GM19099 (cell line): Measurements from ENCODE around the gene MSI2.
A peak's percentile ranks its signal among the peaks of the same experiment; 100 is the strongest.

Source experiments
- POLR2A ChIP-seq: IDR thresholded peaks from 3 replicates; pipeline ENCODE4 v1.6.1; 2011; ENCODE audit warnings: low read depth; ENCODE audit not compliant: insufficient read length; ENCODE audit errors: extremely low read depth

Gene MSI2

DNA sequence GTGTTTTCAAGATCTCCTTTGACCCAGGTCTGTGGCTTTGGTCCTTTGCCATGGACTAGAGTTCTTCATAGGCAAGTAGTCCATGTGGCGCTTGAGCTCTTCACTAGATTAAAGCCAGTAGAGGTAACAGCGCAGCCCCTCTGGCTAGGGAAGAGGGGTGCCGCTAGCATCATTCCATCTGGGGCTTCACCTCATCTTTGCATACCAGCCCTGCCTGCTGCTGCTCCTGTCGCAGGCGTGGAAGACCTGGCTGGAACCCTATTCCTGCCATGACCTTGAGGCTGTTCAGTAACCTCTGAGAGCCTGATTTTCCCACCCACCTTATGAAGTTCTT lies 198.4 kb downstream of the MSI2 start:
- TF ChIP-seq POLR2A: no peak

DNA sequence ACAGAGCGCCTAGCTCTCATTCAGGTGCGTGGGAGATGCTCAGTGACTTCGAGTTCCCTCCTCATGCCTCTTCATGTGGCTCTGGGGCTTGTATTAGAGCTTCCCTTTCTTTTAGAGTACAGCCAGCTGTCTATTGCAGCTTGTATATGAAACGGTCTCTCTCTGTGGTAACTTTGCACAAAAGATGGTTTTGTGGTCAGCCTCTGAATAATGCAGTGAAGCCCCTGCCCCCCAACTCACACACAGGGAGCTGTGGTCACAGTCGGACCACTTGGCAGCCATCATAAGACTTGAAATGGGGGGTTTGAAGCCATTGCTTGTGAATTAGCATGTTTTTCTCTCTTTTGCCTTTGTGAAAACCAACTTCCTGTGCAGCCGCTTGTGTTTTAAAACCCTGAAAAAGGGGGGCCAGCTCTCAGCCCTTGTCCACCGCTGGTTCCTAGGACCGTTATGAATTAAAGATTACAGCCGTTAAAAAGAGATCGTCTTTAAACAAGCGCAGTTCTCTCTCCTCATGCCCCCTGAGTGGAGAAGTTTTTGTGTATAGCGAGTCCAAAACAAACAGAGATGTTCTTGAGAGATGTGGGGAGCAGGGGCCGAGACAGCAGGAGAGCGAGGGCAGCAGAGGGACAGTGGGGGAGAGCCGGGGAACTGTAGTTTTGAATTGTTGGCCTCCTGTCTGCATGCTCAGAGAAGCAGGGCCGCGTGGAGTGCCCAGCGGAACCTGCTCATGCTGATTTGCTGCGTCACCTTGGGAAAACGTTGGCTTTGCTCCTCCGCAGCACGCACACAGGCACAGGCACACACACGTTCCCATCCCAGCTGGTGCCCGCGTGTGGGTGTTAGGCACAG lies 199.0 kb downstream of the MSI2 start:
- no peak for TF ChIP-seq POLR2A

DNA sequence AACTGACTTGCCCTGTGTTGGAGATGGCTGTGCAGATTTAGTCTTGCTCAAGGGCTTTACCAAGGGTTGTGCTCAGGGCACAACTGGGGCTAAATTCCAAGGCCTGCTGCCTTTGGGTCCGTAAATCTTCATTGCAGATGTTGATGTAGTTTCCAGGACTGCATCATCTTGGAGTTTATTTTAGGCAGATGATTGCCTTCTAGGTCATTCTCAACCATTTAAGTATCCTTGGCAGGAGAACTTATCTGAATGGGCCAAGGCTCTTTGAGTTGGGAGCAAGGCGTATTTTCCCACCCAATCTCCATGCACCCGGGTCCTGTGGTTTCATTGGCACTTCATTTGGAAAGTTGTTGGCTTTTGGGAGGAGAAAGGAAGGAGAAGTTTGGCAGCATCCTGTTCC lies 200.3 kb downstream of the MSI2 start:
- TF ChIP-seq POLR2A: no peak

DNA sequence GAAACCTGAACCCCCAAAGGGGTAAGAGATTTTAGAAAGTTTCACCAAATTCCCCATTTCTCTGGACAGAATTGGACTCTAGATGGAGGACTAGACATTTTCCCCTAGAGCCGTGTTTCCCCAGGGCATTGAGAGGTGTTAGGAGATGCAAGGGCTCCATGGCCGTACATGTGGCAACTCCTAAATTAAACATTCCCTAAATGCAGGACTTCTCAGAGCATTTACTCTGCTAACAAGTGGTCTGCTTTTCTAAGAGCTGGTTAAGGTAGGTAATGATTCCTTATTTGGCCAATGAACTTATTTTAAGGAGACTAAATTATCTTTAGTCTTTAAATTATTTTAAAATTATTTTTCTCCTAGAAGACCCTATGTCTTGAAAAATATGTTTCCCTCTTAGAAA lies 200.9 kb downstream of the MSI2 start:
- TF ChIP-seq POLR2A: no peak

DNA sequence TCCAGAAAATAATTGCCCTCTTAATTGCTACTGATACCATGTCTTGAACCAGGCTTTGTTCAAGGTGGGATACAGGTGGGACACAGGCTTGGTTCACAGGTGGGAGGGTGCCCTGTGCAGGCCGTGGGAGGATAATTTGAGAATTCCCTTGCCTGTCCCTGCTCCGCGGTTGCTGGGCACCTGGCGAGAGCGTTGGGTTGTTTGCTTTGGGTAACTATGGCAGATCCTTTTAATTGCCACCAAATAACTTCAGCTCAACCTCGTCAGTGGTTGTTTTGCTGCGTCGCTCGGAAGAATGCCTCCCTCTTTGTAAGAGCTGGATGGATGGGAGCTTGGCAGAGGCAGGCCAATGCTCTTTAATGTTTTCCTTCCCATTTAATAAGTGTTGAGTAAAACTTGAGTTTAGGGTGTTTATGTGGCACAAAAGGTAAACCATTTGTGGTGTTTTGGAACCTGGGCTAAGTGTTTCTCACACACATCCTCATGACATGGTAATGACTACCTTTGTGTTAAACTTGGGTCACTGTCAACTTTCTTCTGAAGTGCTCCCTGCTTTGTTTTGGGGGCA lies 202.5 kb downstream of the MSI2 start:
- no peak for TF ChIP-seq POLR2A

DNA sequence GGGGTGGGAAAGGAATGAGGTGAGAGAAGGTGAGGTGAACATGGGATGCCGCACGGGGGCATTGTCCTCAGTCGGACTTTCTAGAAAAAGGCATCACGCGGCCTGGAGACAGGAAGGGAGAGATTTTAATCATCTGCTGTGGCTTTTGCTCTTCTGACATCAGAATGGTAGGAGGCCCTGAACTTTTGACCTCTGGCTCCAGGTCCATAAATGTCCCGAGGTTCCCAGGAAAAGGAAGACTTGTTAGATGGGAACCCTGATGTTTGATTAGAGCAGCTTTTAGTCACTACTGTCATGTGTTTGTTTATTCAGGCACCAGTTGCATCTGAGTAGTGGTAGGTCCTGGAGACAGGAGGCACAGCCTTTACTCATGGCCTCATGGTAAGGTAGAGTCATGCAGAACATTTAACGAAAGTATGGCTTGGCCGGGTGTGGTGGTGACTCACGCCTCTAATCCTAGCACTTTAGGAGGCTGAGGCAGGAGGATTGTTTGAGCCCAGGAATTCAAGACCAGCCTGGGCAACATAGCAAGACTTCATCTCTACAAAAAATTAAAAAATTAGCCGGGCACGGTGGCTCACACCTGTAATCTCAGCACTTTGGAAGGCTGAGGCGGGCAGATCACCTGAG lies 203.1 kb downstream of the MSI2 start:
- no peak for TF ChIP-seq POLR2A

DNA sequence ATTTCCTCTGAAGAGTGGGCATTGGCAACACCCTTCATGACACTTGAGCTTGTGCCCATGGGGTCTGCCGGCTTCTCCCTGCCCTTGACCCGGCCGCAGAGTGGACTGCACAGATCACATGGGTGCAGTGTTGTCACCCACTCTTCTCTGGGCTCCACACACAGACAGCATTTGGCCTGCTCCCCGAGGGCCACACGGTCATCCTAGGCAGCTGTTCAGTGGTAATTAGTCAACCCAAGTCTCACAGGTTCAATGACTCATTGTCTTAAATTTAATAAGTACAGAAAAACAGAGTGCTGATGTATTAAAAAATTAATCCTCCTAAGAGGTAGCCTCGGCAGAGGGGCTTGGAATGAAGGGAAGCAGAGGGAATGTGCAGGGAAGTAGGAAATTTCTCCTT lies 204.8 kb downstream of the MSI2 start:
- TF ChIP-seq POLR2A: peak; percentile 11

DNA sequence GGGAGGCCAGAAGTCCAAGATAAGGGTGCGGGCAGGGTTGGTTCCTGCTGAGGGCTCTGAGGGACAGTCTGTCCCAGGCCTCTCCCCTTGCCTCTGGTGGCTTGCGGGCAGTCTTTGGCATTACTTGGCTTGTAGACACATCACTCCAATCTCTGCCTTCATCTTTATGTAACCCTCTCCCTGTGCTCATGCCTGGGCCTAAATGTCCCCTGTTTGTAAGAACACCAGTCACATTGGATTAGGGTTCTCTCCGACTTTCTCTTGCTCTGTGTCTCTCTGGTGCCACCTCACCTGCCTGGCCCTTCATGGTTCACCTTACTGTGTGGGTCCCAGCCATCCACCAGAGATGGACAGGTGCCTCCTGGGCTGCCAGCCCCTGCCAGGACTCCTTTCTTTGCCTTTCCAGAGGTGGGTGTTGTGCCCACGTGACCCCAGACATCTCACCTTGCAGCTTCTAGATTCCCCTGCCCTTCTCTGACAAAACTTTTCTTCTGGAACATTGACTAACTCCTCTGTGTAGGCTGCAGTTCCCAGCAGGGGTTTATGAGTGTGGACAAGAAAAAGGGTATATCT lies 205.8 kb downstream of the MSI2 start:
- TF ChIP-seq POLR2A: no peak

DNA sequence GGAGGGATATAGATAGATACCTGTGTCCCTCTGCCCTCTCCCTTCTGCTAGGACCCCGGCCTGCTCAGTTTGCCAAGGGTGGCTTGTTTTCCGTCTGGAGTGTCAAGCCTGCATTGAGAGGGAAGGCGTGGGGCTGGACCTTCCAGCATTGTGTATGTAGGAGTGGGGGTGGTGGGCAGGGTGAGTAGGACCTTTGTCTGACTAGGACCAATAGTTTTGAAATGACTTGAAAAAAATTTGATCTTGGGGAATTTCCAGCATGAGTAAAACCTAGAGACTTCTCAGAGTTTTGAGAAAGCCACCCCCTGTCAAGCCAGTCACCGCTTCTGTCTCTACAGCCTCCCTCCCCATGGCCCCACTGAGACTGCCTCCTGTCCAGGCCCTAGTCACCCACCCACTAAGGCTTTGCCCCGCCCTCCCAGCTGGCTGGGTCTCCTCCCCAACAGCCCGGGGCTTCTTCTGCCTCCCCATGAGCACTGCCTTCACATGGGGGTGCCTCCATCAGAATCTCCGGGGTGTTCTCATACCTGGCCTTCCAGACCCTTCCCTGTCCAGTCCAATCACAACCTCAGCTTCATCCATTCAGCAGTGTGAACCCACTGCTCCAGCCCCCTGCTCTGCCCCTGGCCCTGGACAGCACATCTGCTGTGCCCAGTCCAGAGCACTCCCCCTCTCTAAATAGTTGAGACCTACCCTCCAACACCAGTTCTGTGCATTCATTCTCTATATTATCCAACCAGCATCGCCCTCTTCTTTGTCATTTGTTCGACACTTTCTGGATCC lies 207.0 kb downstream of the MSI2 start:
- peak; percentile 47 for TF ChIP-seq POLR2A

DNA sequence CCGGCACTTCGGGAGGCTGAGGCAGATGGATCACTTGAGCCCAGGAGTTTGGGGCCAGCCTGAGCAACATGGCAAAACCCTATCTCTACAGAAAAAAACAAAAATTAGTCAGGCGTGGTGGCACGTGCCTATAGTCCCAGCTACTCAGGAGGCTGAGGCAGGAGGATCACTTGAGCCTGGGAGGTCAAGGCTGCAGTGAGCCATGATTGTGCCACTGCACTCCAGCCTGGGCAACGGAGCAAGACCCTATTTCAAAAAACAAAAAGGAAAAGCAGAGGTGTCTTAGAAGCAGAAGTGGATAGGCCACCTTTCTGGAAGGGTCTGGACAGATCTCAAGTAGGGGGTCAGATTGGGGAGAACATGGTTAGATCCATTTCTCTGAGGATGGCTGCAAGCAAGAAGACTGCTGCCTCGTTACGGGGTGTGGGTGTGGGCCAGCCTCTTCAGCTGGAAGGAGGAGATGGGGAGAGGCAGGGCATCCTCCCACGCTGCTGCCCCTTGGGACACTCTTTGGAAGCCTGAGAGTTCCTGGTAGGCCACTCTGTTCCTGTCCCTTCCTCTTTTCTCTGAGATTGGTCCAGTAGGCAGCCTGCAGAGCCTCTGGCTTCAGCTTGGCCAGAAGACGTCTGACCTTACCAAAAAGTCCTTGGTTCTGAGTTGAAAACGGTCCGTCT lies 208.0 kb downstream of the MSI2 start:
- no peak for TF ChIP-seq POLR2A

DNA sequence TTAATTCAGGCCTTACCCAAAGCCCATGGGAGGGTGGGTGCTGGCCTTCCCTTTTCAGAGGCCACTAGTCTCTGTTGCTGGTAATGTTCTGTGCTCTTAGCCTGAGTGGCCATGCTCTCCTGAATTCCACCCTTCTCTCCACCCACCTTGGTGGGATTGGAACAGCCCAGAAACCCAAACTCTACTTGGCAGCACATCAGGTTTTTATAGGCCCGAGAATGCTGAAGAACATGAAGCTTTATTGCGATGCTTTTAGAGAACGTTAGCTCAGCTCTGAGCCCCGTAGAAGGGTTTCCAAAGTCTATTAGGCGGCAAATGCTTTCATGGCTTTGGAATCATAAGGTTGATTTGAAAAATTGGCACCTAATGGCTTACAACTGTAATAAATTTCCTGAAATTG lies 209.3 kb downstream of the MSI2 start:
- no peak for TF ChIP-seq POLR2A

DNA sequence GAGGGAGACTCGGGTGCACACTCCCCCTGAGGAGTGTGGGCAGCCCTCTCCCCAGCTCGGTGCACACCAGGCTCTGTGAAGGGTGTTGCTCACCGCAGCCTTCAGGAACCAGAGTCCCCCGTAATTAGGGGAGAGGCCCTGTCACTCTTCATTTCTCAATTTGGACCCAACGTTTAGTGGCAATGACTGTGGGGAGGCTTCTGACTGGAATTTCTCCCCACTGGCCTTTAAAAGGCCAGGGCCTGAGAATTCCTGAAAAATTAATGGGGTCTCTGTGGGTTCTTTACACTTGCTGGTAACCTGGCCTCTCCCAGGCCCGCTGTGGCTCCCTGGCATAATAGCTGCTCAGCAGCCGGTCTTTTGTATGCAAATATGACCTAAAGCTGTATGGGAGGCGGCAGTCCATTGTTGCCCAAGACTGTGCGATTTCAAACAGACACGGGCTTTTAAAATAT lies 209.7 kb downstream of the MSI2 start:
- no peak for TF ChIP-seq POLR2A

DNA sequence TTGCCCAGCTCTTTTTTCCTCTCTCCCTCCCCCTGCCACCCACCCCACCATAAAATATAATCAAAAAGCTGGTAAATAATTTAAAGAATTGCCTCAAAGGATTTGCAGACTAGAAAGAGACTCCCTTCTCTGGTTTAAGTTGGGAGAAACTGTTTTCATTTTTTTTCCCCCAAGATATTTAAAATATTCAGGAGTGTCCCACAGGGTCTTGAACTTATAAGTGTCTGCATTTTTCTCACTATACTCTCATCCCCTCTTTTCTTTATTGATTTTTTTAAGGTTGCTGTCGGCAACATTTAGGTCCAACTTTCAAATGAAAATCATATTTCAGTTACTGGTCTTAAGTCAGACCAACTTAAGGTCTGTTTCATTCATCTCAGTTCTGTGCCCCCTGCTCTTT lies 210.2 kb downstream of the MSI2 start:
- no peak for TF ChIP-seq POLR2A

DNA sequence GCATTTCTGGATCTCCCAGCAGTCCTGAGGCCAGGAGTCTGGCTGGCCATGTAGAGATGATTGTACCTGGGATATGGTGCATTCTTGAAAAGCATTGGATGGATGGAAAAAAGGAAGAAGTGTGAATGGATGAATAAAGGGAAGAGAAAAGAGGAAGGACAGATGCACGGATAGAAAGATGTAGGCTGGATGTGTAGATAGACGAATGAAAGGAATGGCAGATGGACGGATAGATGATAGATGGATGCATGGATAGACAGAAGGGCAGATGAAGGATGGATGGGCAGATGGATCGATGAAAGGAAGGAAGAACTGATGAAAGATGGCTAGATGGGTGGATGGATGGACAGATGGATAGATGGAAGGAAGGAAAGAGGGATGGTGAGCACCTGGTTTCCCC lies 210.9 kb downstream of the MSI2 start:
- no peak for TF ChIP-seq POLR2A
